ENCODE results near the gene FAM219B. TPM values are rescaled to one million over a fixed set of nuclear protein-coding genes. Genes with fewer than 3 reads are reported as not detected.
"Not testable (repeated sequence)": the region's sequence is repeated elsewhere in the genome, so short reads cannot be mapped to it uniquely, and the experiment has no call there.

FAM219B gene
- total RNA-seq, 2 experiments from 2014 or later, result 52.3 to 67.6 TPM

DNA sequence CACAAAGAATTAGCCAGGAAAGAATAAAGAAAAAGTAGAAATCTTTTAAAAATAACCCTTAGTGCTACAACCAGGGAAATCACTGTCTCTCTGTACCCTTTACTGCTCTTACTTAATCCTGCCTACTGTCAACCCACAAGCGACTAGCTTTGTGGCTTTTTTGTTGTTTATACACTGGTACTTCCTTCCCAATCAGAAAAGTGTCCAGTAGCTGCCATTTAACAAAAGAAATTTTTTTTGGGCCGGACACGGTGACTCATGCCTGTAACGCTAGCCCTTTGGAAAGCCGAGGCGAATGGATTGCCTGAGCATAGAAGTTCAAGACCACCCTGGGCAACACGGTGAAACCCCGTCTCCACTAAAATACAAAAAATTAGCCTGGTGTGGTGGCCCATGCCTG lies 13.8 kb upstream of the FAM219B start:
- no peak for DNase-seq (ENCODE audit: low spot score)
- TF ChIP-seq, protein P1, sequence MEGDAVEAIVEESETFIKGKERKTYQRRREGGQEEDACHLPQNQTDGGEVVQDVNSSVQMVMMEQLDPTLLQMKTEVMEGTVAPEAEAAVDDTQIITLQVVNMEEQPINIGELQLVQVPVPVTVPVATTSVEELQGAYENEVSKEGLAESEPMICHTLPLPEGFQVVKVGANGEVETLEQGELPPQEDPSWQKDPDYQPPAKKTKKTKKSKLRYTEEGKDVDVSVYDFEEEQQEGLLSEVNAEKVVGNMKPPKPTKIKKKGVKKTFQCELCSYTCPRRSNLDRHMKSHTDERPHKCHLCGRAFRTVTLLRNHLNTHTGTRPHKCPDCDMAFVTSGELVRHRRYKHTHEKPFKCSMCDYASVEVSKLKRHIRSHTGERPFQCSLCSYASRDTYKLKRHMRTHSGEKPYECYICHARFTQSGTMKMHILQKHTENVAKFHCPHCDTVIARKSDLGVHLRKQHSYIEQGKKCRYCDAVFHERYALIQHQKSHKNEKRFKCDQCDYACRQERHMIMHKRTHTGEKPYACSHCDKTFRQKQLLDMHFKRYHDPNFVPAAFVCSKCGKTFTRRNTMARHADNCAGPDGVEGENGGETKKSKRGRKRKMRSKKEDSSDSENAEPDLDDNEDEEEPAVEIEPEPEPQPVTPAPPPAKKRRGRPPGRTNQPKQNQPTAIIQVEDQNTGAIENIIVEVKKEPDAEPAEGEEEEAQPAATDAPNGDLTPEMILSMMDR (conservative IDR thresholded peaks at IDR 0.05; ENCODE audit: low read length), result no peak
- Histone ChIP-seq H3K9me3 (ENCODE audit: low read length) (no peaks in the 10 kb centered on the region), H3K79me2 (ENCODE audit: insufficient read depth, low read depth, low read length) (no peaks in the 10 kb centered on the region), H4K20me1 (ENCODE audit: insufficient read depth, low read length) (no peaks in the 10 kb centered on the region), H3K36me3 (ENCODE audit: insufficient read depth, low read length) (peaks cover 99% of the 10 kb centered on the region), H3K27ac (ENCODE audit: low read depth, low read length, poor library complexity, severe bottlenecking) (no peak overlapping the region), H3K9me2 (ENCODE audit: insufficient read depth, low read length) (no peaks in the 10 kb centered on the region), H3K4me2 (ENCODE audit: low read length) (no peak overlapping the region), H3K4me1 (ENCODE audit: insufficient read depth, low read length, poor library complexity, severe bottlenecking) (no peaks in the 10 kb centered on the region), H2AFZ (ENCODE audit: low read length) (no peak overlapping the region), H3K4me3 (ENCODE audit: low read depth, low read length, poor library complexity, severe bottlenecking) (no peak overlapping the region)
- POLR2A ChIA-PET, result interaction anchor here (1.0 kb wide), 1 partner anchor 14 kb away, joined by 3 read pairs; the partner anchor contains the start of gene FAM219B
- no TSS peak for BruUV-seq (replicated peaks)
- CTCF ChIA-PET (ENCODE audit: unreplicated experiment), result interaction anchor here (1.3 kb wide), 1 partner anchor 19 kb away, joined by 3 read pairs; no protein-coding TSS in a partner anchor
- intact Hi-C loops (cut with micrococcal nuclease; ENCODE audit: unreplicated experiment), result no loop called here

- intact Hi-C loops (cut with micrococcal nuclease; ENCODE audit: unreplicated experiment), result no loop called here
- Histone ChIP-seq H3K4me3 (ENCODE audit: low read depth, low read length, poor library complexity, severe bottlenecking) (no peak overlapping the region), H3K36me3 (ENCODE audit: insufficient read depth, low read length) (peaks cover 98% of the 10 kb centered on the region), H3K27ac (ENCODE audit: low read depth, low read length, poor library complexity, severe bottlenecking) (no peak overlapping the region), H3K9me2 (ENCODE audit: insufficient read depth, low read length) (no peaks in the 10 kb centered on the region), H3K4me2 (ENCODE audit: low read length) (no peak overlapping the region), H3K9me3 (ENCODE audit: low read length) (no peaks in the 10 kb centered on the region), H2AFZ (ENCODE audit: low read length) (no peak overlapping the region), H3K4me1 (ENCODE audit: insufficient read depth, low read length, poor library complexity, severe bottlenecking) (no peaks in the 10 kb centered on the region), H3K79me2 (ENCODE audit: insufficient read depth, low read depth, low read length) (no peaks in the 10 kb centered on the region), H4K20me1 (ENCODE audit: insufficient read depth, low read length) (no peaks in the 10 kb centered on the region)
- ChIA-PET CTCF (ENCODE audit: unreplicated experiment) (no interaction called here), POLR2A (interaction anchor here (0.7 kb wide), 1 partner anchor 11 kb away, joined by 3 read pairs; the partner anchor contains the start of gene FAM219B)
- no peak for DNase-seq (ENCODE audit: low spot score)
- TF ChIP-seq, protein P1 (conservative IDR thresholded peaks at IDR 0.05; ENCODE audit: low read length), result no peak
- no peak for TF ChIP-seq EZH2phosphoT487 (IDR thresholded peaks at IDR 0.05; ENCODE audit: borderline replicate concordance, low read depth, low read length)
- no TSS peak for BruUV-seq (replicated peaks)
These were observed 11.0 kb upstream of the FAM219B start for GRCh38 chr15:74917676-74918075.

- H3K9me3 ChIP-seq (ENCODE audit: low read length); H3K27ac ChIP-seq (ENCODE audit: low read depth, low read length, poor library complexity, severe bottlenecking); H4K20me1 ChIP-seq (ENCODE audit: insufficient read depth, low read length); H3K4me1 ChIP-seq (ENCODE audit: insufficient read depth, low read length, poor library complexity, severe bottlenecking); H3K4me2 ChIP-seq (ENCODE audit: low read length); BruUV-seq (replicated peaks); intact Hi-C loops (cut with micrococcal nuclease; ENCODE audit: unreplicated experiment); H3K4me3 ChIP-seq (ENCODE audit: low read depth, low read length, poor library complexity, severe bottlenecking); H3K9me2 ChIP-seq (ENCODE audit: insufficient read depth, low read length); H3K79me2 ChIP-seq (ENCODE audit: insufficient read depth, low read depth, low read length); DNase-seq (ENCODE audit: low spot score); CTCF ChIA-PET (ENCODE audit: unreplicated experiment); H2AFZ ChIP-seq (ENCODE audit: low read length); POLR2A ChIA-PET: not testable (repeated sequence)
- H3K36me3 ChIP-seq (ENCODE audit: insufficient read depth, low read length), result peaks cover 86% of the 10 kb centered on the region
These were observed 7.1 kb upstream of the FAM219B start for GRCh38 chr15:74913799-74914198.

Measured in OCI-LY7 (cell line).